GM18861 (cell line): ENCODE data around the gene DNAI1.
A peak's percentile ranks its signal among the peaks of the same experiment; 100 is the strongest.

Experiments used
- ATAC-seq: cut with Tn5 transposase; IDR thresholded peaks from one replicate; pipeline ENCODE4 v1.9.1; 2021; ENCODE audit not compliant: unreplicated experiment

The DNAI1 gene

DNA sequence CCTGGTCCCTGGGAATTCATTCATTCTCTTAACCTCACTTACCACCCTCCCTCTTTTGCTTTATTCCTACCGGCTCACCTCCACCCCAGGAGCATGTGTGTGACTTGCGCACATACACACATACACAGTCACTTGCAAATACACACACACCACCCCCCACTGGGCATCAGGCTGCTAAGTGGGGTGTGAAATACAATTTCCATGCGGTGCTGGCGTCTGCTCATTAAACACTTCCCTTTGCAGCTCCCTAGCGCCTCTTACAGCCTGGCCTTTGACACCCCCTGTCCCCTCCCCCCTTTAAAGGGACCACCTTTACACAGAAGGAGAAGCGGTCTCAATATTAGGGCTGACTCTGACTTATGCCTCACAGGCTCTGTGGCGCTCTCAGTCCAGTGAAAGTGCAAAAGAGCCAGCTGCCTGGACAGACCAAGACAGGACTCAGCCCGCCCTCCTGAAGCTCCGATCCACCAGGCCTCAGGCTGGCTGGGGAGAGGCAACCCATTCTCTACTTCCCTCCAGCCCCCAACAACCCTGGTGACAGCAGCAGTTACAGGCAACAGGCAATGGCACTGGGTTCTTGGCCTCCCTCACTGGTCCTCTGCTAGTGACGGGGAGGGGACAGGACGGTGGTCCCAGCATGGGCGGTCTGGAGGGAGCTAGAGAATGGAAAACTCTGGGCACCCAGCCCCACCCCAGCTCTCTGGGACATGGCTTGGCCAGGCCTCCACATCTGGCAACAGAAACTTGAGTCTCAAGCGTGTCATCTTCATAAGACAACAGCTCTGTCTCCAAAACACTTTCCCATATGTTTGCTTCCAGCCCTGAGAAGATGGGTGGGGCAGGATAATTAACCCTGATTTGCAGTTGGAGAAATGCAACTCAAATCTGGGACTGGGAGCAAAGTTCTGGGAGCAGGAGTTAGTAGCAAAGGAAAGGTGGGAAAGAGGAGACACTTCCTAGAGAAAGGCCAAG is 52.2 kb downstream of the DNAI1 start:
- ATAC-seq, result no peak

DNA sequence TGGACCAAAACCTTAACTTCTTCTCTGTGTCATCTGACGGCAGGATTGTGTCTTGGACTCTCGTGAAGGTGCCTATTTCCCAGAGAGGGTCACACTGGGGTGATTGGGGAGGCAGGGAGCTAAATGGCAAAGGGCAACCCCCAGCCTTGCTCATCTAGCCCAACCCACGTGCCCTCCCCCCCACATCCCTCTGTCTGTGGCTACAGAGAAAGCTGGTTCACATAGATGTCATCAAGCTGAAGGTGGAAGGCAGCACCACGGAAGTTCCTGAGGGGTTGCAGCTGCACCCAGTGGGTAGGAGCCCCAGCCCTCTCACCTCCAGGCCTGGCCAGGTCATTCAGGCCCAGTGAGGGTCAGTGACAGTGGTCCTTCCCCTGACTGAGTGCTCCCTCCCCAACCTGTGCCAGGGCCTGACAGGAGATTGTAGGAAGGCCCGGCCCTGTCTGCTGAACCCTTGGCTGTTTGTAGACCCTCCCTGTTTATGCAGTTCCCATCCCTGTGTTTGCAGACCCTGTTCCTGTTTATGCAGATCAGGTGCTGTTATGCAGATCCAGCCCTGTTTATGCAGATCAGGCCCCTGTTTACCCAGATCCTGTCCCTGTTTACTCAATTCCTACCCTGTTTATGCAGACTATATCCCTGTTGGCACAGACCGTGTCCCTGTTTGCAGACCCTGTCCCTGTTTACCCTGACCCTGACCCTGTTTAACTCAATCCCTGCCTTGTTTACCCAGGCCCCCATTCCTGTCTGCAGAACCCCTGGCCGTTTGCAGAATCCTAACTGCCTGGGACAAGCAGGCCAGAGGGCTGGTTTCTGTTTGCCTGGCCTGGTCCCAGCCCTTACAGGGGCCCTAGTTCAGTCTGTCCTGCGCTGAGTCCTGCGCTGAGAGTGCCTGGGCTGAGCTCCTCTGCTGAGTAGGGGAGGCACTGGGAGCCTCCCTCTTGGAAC is 53.8 kb downstream of the DNAI1 start:
- ATAC-seq, result no peak

DNA sequence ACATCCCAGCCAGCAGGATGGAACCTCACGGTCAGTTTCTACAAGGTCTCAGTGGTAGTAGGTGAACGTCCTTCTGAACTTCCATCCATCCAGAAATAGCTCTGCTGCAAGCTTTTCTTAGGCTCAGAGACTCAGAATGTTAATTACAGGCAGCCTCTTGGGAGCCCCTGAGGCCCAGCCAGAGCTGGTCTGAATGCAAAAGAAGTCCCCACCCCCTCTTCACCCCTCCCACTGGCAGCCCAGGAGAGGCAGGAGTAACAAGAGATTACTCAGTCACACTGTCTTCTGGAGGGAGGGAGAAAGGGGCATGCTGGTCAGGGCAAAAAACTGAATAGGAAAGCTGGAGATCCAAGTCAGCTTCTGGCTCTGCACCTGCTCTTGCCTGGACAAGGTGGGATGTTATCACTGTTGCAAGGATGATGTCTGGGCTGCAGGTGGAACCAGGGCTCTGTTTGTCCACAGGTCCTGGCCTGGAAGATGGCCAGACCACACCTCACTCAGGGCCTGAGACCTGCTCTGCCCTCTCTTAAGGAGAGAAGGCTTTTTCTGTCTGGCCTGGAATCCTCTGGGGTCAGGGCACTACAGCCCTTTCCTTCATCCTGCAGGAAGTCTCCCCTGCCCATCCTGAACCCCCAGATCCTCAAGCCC is 55.1 kb downstream of the DNAI1 start:
- no peak for ATAC-seq

DNA sequence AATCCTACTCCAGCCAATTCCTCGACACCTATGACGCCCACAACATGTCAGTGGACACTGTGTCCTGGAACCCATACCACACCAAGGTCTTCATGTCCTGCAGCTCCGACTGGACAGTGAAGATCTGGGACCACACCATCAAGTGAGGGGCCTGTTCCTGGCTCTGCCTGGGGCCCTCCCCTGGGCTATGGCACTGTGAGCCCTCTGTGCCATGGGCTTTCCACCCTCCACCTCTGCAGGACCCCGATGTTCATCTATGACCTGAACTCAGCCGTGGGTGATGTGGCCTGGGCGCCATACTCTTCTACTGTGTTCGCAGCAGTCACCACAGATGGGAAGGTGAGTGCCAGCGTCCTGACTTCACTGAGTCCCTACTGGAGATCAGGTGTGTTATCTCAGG is 55.8 kb downstream of the DNAI1 start:
- no peak for ATAC-seq

DNA sequence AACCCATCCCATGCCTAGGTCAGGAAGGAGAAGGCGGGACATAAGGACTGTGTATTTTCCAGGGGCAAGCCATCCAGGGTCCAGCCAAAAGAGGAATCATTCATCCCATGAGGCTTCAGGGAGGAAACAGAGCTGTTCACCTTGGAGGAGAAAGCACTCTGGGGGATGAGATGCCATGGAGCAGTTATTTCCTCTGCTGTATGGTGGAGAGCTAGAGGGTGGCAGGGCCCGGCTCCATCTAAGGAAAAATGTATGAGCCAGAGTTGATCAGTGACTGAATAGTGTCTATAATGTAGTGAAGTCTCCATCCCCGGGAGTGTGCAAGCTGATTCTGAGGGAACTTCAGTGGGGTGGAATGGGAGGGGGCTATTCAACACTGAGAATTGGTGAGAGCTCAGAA is 56.2 kb downstream of the DNAI1 start:
- no peak for ATAC-seq

DNA sequence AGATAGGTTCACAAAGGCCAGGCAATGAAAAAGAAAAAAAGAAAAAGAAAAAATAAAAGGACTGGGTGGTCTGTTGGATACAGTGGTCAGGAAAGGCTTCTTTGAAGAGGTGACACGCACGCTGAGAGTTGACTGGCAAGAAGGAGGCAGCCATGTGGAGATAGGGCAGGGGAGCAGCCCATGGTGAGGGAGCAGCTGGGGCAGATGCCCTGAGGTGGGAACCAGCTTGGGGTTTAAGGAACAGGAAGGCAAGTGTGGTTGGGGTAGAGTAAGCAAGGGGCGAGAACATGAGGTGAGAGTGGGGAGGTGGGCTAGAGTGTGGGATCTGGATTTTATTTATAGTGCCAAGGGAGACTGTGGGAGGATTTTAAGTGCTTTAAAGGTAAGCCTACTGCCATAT is 57.4 kb downstream of the DNAI1 start:
- ATAC-seq, result no peak

DNA sequence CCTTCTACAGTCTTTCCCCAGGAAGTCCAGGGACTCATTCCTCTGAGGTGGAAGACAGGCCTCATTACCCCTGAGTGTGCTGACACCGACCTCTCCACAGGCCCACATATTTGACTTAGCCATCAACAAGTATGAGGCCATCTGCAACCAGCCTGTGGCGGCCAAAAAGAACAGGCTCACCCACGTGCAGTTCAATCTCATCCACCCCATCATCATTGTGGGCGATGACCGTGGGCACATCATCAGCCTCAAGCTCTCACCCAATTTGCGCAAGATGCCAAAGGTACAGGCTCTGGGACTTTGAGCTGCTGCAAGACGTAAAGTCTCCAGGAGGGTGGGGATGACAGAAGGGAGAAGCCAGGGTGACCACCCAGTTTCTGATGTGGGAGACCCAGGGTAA is 58.6 kb downstream of the DNAI1 start:
- ATAC-seq, result no peak

DNA sequence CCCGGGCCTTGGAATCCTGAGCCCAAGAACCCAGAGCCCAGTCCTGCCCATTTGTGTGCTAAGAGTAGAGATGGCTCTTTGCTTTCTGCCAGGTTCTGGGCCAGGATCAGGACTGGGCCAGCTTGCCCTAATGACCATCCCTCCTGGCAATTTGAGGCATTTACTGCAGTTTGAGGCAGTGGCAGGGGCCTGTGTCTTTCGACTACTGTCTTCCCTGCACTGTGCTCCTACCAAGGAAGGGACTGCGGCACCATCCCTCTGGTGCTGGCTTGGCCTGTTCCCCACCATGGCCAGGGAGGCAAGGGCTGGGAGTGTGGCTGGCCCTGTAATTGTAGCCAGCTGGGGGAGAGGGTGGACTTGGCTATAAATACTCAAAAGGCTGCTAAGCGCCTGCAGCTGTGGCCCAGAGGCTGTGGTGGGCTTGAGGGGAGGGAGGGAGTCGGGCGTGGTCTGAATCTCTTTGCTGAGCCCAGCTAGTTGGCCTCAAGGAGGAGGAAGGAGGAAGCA is 59.6 kb downstream of the DNAI1 start:
- no peak for ATAC-seq

DNA sequence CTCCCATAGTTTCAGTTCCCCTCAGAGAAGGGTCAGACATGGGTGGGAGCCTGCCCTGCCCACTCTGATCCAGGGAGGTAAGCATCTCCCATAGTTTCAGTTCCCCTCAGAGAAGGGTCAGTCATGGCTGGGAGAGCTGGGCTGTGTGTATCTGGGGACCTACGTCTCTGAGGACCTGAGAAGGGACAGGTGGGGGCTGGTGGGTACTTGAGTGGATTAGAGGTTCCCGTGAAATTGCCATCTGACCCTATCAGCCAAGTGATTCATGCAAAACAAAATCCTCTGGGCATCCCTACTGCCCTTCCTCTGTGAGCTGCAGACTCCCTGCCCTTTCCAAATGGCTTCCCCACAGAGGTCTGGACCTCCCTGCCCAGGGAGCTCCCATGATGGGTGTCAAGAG is 60.3 kb downstream of the DNAI1 start:
- ATAC-seq, result no peak

DNA sequence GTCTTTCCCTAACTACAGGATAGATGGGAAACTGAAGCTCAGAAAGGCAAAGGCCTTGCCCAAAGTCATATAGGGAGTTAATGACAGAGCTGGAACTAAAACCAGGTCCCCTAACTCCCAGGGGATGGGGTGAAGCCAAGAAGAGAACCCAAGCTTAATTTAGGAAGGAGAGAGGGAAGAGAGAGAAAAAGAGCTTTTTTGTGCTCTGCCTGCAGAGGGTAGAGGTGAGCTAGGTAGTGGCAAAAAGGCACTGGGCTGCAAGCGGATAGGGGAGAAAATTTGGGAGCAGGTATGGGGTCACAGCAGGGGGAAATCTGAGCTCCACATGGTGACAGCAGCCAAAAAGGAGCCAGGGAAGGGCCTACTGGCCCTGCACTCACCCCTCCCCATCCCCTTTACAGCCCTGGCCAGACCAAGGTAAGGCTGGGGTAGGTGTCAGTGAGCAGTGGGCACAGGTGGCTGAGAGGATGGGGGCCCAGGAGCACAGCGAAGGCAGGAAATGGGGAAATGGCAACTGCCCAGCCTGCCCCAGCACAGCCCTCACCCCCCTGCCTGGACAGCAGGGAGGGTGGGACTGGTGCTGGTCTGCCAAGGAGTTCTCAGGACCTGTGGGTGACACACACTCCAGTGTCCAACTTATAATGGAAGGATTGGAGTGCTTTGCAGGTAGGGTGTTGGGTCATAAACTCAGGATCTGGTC is 60.9 kb downstream of the DNAI1 start:
- ATAC-seq, result no peak

DNA sequence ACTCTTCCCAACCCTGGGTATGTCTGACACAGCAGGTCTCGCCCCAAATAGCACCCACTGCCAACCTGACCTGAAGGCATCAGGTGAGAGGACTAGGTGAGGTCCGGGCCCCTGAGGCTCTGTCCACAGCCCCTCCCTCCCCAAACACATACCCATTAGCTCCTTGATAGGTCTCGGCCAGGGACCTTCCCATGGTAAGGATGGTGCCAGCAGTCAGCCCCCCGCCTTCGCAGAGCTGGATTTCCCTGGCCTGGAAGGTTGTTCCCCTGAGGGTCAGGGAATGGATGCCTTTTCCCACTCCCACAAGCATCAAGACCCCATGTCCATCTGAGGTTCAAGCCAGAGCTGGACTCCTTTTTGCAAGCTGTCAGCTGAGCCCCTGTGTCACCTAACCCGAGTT is 61.5 kb downstream of the DNAI1 start:
- ATAC-seq, result no peak

DNA sequence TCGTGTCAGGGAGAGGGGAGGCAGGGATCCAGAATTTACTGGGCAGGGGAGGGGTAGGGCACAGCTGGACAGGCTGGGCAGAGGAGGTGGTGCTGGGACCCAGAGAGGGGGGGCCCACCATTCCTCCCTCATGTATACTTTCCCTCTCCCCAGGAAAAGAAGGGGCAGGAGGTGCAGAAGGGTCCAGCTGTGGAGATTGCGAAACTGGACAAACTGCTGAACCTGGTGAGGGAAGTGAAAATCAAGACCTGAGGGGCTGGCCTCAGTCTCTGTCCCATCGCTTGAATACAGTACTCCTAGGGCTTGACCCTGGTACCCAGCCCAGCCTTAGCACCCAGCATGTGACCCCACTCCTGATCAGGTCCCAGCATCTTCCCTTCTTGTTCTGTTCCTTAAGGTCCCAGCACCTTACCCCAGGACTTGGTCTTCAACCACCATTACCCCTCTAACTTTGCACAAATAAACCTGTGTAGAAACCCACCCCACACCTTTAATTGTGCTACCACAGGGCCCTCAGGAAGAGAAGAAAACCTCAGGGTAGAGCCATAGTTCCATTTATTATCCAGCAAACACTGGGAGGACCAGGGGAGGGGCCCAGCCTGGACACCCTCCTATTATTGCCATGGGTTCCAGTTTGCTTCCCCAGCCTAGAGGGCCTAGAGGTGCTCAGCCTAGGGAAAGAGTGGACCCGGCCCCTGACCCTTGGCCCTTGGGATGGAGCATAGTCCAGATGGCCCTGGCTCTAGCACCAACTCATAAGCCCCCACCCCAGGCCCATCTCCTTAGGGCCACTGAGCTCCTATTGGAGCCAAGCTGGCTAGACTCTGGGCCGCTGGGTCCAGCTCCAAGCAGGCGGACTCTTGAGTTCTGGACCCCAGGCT is 62.1 kb downstream of the DNAI1 start:
- no peak for ATAC-seq

DNA sequence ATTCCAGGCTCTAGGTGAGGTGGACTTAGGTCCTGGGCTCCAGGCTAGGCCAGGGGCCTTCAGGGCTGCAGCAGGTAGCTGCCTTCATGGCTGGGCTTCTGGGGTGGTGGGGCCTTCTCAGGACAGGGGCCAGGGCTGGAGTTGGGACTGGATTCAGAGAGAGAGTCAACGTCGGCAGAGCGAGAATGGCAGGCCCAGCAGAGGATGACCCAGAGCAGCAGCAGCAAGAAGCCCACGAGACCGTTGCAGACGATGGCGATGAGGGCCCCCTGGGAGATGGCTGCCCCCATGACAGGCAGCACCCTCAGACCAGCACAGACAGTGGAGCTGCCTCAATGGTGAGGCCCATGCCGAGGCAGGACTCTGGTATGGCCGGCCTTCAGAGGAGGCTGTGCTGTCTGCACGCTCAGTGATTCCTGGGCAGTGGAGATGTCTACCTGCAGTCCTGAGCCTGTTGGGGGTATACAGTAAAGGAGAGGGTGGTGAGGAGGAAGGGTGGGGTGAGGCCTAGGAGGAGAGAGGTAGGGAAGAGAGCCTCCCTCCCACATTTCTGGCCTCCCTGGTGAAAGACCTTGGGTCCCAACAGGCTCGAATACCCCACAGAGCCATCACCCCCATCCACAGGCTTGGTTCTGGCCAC is 62.9 kb downstream of the DNAI1 start:
- ATAC-seq, result no peak

DNA sequence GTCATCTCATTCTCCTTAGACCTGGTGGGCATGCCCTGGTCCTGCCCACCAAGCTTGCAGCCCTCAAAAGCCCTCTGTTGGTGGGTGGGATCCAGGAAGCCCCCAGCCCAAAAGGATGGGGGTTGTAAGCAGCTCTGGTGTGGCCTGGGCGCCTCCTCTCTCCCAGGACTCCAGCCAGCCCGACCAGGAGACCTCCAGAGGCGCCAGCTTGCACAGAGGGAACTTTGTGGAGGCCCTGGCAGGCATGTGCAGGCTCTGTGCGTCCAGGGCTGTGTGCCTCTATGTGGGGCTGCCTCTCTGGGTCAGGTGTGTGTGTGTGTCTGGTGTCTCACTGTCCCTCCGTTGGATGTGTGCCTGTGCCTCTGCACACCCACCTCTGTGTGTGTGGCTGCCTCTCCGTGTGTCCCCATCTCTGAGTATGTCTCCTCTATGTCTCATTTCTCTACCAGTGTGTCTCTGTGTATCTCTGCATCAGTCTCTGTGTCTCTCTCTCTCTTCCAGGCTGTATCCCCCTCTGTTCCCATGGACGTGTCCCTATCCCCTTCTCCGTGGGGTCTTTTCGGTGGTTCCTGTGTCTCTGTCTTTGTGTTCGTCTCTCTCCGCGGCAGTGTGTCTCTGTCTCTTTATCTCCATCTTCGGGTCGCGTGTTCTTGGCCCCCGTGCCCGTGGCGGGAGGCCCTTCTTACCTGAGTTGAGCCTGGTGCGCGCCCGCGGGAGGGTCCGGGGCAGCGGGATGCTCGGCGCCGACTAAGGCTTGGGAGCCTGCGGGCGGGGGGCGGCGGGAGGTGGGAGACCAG is 63.7 kb downstream of the DNAI1 start:
- ATAC-seq, result no peak

DNA sequence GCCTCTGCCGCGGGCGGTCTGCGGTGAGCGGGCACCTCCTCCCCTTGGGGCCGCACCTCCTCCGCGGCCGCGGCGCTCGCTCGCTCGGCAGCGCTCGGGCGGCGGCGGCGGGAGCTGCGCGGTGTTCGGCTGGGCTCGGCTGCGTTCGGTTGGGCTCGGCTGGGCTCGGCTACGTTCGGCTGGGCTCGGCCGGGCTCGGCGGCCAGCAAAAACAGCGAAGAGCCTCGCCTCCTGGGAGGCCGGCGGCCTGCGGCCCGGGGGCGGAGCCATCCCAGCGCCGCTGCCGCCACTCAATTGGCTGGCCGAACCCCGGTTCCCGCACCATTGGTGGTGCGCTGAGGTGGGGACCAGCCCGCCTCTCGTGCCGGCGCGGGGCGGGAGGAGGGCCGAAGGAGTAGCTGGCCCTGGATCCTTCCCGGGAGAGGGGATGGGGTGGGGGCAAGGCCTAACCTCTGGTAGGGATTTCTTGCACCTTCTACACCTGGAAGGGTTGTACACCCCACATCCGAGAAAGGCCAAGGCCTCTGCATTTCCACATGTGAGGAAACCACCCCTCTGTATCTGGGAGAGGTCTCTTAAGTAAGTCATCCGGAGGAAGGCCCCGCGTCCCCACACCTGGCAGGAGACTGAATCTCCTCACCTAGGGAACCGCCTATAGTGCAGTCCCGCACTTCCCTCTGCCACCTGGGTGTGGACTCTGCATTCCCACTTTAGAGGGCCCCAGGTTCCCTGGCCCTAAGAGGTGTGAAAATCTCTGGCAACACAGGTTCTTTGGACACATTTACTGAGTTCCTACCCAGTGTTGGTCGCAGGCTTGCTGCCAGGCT is 64.6 kb downstream of the DNAI1 start, which contains the start of gene ENHO:
Gene ENHO (minus strand): TSS at position 20 of the 827 bp plus-strand sequence. CDS start 1,295 bp downstream, outside the sequence.
- peak; percentile 67 for ATAC-seq

DNA sequence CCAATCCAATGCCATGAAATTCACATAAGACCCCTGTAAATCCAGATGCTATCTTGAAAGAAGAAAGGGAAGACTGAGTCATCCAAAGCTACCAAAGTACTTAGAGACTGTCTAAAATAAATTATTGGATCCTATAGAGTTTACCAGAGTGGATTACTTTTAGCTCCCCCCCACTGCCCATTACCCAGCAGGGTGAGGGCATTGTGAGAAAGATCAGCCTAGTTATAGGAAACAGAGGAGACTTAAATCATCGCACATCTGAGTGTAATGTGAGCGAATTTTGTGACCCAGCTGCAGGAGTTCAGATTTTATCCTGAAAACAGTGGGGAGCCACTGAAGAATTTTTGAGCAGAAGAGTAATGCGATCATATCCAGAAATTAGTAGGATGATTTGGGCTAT is 65.7 kb downstream of the DNAI1 start:
- no peak for ATAC-seq

DNA sequence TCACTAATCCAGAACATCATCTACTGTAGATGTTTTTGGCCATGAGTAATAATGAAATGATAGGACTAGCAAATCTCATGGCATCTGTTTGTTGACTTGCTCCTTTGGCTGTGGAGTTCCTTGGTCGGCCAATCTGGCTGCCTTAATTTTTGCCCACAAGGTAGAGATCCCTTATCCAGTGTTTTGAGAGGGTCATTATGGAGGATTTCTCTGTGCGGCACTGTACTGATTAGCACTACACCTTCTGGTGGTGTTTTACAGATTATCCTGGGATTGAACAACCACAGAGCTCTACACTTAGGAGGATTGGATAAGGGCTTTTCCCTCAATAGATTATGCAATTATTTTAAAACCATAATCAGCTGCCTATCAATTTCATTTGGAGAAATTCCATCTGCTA is 67.4 kb downstream of the DNAI1 start:
- no peak for ATAC-seq
